HG03135 (cell line): ENCODE measurements around the gene ARHGAP44.

Experiments
- ATAC-seq: cut with Tn5 transposase; IDR thresholded peaks from one replicate; pipeline ENCODE4 v1.9.1; 2021; ENCODE audit warnings: mild to moderate bottlenecking, moderate library complexity; ENCODE audit not compliant: unreplicated experiment

ARHGAP44 gene

GRCh38 chr17:12789481-12790248 is at the start of gene ARHGAP44:
ARHGAP44 (plus strand) TSS chr17:12789498; CDS start chr17:12789839, 341 bp downstream.
- ATAC-seq: peak; percentile 68

- no peak for ATAC-seq
Measured at GRCh38 chr17:12739500-12739899, 49.8 kb upstream of the ARHGAP44 start.

- ATAC-seq: no peak
Measured at GRCh38 chr17:12743046-12743445, 46.3 kb upstream of the ARHGAP44 start.

GRCh38 chr17:12744298-12744697 is 45.0 kb upstream of the ARHGAP44 start:
- no peak for ATAC-seq

GRCh38 chr17:12744786-12745185 is 44.5 kb upstream of the ARHGAP44 start:
- ATAC-seq: no peak

GRCh38 chr17:12745486-12745885 is 43.8 kb upstream of the ARHGAP44 start:
- no peak for ATAC-seq

- no peak for ATAC-seq
Measured at GRCh38 chr17:12756786-12757185, 32.5 kb upstream of the ARHGAP44 start.

- ATAC-seq: no peak
Measured at GRCh38 chr17:12759090-12759489, 30.2 kb upstream of the ARHGAP44 start.

GRCh38 chr17:12765548-12765947 is 23.8 kb upstream of the ARHGAP44 start:
- no peak for ATAC-seq

- no peak for ATAC-seq
Measured at GRCh38 chr17:12768255-12768654, 21.0 kb upstream of the ARHGAP44 start.

GRCh38 chr17:12769981-12770380 is 19.3 kb upstream of the ARHGAP44 start:
- no peak for ATAC-seq

GRCh38 chr17:12773153-12773552 is 16.1 kb upstream of the ARHGAP44 start:
- ATAC-seq: no peak

GRCh38 chr17:12789075-12789480 is 220 bp upstream of the ARHGAP44 start:
- ATAC-seq: peak; percentile 92

- ATAC-seq: no peak
Measured at GRCh38 chr17:12790249-12791106, 1.2 kb downstream of the ARHGAP44 start.

- ATAC-seq: no peak
Measured at GRCh38 chr17:12794919-12795532, 5.7 kb downstream of the ARHGAP44 start.

- no peak for ATAC-seq
Measured at GRCh38 chr17:12800855-12801365, 11.6 kb downstream of the ARHGAP44 start.

GRCh38 chr17:12806630-12807029 is 17.3 kb downstream of the ARHGAP44 start:
- no peak for ATAC-seq

- no peak for ATAC-seq
Measured at GRCh38 chr17:12808723-12809122, 19.4 kb downstream of the ARHGAP44 start.

GRCh38 chr17:12812877-12813276 is 23.6 kb downstream of the ARHGAP44 start:
- ATAC-seq: no peak

- no peak for ATAC-seq
Measured at GRCh38 chr17:12813664-12814063, 24.4 kb downstream of the ARHGAP44 start.

- no peak for ATAC-seq
Measured at GRCh38 chr17:12814718-12815117, 25.4 kb downstream of the ARHGAP44 start.
